M059J (cell line): ENCODE results near the gene FBXO15. TPM values are rescaled to one million over a fixed set of nuclear protein-coding genes. Genes with fewer than 3 reads are reported as not detected.

Experiments
- DNase-seq: peaks from one replicate; pipeline ENCODE4 v3.0.0-alpha.2; 2012; ENCODE audit warnings: low read depth
- total RNA-seq: library from RNA; depleted of rRNA; stranded (reverse); fragments of >200 nt; shearing (Covaris generic); gene quantifications from 2 replicates; pipeline ENCODE4 v1.2.3, GENCODE V29; 2014; rRNA removed

Gene FBXO15, protein sequence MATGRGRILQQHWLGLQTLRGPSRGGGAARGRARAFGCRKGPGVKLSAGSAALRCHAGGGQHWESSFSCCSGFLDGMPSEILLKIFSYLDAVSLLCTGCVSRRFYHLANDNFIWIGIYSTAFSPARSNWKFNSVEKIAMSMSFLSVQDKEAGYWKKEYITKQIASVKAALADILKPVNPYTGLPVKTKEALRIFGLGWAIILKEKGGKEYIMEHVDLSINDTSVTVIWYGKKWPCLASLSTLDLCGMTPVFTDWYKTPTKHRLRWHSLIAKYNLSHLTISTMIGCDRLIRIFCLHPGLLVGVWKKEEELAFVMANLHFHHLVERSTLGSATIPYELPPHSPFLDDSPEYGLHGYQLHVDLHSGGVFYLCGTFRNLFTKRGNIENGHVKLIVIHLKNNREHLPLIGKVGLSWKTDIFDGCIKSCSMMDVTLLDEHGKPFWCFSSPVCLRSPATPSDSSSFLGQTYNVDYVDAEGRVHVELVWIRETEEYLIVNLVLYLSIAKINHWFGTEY
- total RNA-seq, result 0.17 and 0.71 TPM in 2 replicates

DNA sequence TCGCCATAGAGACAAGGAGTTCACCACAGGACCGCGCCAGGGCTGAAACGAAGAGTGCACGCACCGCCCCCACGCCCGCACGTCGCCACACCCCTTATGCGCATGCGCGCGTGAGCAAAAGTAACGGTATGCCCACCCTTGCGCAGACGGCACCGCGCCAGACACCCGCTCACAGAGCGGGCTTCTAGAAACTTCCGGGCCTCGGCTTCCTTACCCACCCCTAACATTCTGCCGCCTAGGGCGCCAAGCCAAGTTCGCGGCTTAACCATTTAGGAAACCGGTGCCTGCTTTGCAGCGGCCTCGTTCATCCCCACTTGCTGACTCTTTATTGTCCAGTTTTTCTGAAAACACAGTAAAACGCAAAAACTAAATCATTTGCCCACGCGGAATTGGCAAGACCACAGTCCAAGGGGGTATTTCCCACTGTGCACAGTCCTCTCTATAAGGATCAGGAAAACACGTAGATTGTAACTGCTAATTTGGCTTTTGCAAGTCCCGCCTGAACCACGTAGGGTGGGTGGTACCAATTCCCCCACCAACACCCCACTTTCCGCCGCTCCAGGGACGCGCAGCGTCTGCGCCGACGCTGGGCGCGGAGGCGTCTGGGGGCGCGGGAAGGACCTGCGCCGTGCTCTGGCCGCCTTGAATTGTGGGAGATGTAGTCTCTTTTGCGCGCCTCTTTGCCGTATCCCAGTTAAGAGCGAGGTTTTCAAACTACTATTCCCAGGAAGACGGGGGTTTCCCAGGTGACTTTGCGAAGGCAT lies at the start of gene FBXO15, which contains the start of gene TIMM21:
TSS of gene FBXO15 (minus strand) at position 56 of the 764 bp plus-strand sequence. CDS start at position 7, 49 bp downstream.
TSS of gene TIMM21 (plus strand) at position 745 of the 764 bp plus-strand sequence. CDS start 286 bp downstream, outside the sequence.
- peak; percentile 97 for DNase-seq

DNA sequence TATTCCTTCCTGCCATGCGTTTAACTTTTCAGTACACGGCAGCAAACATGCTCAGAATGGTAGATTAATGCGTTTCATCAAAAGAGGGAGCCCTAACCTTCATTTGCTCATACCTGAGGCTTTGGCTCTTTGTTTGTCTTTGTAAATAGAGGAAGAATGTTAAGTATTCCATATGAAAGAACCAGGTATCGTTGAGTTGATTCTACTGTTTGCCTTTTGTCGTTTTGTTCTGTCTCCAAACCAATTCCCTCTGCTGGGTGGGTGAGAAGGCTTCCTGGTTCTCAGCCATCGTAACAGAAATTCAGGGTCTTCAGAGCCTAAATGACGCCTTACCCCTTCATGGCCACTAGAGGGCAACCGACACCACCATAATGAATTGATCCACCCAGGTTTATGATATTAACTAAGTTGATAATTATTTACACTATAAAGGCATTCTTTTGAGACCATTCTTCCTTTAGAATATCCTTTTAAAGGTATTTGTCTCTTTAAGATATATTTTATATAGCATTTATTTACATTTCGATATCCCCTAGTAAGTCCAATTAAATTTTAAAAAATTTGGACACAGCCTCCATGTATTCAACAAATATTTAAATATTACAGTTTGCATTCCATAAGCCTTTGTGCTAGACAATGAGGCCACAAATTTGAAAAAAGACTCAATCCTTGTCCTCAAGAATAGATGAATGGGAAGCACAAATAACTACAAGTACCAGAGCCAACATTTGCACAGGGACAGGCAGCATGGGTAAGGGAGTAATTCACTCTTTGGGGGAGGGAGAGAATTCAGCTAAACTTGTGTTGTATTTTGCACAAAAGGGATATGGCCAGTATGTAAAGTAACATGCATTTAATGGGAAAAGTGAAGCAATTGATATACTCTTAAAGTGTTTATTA lies 48.8 kb upstream of the FBXO15 start:
- DNase-seq, result peak; percentile 62

DNA sequence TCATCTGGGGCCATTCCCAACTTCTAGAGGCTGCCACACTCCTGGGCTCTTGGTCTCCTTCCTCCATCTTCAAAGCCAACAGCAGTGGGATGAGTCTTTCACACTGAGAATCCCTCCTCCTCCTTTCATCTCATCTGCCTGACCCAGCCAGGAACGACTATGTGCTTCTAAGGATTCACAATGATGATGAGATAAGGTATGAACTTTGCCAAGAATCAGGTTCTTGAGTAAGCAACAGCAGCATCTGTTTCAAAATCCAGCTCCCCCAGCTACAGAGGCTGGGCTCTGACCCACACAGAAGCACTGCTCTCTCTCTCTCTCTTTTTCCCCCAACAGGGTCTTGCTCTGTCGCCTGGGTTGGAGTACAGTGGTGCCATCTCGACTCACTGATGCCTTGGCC lies 47.1 kb upstream of the FBXO15 start:
- no peak for DNase-seq

DNA sequence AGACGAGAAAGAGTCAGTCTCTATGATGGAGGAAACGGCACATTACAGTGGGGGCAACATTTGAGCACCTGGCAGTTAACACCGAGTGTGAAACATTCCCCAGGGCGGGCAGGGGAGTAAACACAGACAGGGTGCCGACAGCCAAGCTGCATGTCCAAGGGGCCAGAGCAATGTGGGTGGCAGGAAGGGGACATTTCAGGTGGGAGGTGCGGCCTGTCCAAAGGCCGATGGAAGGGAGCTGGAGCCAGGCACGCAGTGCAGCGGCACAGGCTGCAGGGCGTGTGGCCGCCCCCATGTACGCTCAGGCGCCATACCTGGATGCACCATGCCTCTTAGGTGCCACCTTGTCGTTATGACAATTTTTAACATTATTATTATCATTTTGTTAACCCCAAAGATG lies 43.9 kb upstream of the FBXO15 start:
- no peak for DNase-seq

DNA sequence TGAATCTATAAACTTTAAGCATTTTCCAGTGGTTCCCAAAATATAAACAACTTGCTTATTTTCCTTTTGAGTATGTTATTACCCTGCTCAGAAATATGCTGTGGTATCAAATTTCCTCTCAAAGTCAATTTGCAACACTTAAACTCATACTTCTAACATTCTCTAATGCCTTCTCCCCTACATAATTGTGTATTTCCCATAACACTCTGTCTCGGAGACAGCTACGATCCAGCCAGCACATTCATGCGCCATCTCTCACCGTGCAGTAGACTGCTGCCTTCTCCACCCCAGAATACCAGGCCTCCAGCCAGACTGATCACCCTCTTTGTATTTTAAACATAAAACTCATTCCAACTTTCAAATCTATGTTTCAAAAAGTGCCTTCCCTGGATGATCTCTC lies 42.5 kb upstream of the FBXO15 start:
- DNase-seq, result peak; percentile 34

DNA sequence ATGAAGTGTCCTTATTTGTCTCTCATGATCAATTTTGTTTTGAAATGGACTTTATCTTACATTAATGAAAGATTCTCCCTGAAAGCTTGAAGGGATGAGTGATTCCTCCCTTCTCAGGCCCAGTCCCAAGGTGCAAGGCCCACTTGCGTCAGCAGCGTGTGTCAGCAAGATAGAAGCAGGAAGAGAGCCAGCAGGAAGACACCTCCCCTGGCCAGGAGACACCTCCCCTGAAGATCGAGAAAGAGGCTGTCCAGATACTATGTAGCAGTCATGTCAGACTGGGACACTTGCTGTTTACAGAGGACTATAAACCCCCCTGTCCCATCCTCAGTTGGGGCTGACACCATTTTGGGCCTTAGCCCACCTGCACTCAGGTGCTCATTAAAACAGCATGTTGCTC lies 39.0 kb upstream of the FBXO15 start:
- no peak for DNase-seq

DNA sequence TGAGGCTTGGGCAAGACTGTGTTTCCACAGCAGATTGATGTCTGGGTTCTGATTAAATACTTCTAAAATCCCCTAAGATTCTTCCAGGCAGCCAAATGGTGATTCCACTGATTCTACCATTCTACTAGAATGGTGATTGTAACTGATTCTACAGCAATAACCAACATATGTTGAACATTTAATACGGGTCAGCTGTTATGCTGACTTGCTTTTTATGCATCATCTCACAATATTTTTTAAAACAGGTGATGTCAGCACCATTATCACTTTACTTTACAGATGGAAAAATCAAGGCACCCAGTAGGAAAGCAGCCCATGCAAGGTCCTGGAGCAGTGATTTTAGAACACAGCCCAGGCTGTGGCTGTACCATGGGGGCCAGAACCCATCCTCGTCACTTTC lies 38.2 kb upstream of the FBXO15 start:
- DNase-seq, result no peak

DNA sequence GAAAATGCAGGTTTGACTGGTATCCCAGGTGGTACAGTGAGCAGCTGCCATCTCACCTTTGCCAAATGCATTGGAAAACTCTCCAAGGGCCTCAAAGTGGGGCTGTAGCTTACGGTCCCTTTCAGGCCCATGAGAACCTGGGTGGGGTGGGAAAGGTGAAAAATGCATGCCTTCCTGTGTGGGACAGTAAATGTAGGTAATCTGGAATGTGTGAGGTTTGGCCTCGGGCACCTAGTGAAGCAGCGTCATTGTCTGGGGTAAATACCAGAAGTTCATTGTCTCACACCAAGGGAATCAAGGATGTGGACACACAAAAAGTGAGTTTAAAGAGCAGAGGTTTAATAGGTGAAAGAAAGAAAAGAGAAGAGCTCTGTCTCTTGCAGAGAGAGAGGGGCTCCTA lies 37.2 kb upstream of the FBXO15 start:
- peak; percentile 43 for DNase-seq

DNA sequence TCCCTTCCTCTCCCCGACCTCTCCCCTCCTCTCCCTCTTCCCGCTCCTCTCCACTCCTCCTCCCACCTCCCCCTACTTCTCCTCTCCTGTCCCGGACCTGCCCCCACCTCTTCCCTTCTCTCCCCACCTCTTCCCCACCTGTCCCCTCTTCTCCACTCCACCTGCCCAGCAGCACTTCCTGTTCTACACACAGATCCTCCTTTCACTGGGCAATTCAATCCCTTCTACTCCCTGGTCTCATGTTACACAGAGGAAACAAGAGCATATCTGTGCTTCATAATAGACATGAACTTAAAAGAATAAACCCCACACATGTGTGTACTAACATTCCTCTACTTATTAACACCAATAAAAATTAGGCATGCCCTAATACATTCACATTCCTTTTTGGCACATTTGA lies 35.5 kb upstream of the FBXO15 start:
- no peak for DNase-seq

DNA sequence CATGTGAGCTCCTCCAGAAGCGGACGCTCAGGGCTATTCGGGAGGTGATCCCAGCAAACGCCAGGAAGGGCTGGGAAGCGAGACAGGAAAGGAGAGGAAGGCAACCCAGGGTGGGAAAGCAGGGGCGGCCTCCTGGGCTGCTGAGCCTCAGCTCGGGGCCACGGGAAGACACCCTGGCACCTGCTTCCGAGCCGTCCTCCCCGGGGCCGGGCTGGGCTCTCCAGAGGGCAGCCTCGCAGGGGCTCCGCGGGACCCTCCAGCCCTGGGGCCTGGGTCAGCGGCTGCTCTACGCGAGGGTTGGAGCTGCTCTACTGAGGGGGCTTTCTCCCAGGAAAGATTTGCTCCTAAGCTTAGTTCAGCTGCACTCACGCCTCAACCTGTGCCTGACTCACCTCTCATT lies 34.7 kb upstream of the FBXO15 start:
- no peak for DNase-seq

DNA sequence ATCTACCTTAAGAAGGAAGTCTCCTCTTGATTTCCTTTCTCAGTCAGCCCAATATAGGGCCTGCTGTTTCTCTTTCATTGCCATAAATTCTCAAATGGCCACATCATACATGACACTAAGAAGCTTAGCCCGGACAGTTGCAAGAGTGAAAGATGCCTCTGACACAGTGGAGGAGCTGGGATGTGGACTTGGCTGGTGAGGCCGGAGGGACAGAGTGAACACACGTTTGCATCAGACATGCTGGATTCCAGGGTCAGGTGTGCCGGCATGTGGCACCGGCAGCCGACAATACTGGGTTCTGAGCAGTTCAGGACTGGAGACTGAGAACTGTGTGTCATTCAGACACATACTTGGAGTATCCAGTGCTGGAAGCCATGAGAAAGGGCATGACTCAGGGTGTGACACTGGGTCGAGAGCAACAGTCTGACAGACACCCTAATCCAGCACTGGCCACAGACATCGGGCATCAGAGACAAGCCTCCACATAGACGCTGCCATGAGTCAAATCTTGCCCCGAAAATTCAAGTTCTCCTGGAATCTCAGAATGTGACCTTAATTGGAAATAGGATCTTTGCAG lies 32.1 kb upstream of the FBXO15 start:
- no peak for DNase-seq

DNA sequence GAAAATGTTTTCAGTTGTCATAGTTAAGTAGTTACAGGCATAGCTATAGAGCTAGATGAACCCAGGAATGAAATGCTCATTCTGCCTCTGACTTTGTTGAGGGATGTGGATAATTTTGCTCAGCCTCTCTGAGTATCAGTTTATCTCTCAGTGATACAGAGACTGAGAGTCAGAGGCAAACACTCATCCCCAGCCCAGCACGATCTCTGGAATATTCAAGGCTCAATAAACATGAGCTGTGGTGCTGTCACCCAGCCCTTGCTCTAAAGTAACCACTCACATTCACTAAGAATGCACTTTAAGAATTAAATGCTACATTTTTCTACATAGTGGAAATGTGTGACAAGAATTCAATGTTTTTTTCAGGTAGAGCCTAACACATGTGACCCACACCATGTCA lies 31.2 kb upstream of the FBXO15 start:
- DNase-seq, result no peak

DNA sequence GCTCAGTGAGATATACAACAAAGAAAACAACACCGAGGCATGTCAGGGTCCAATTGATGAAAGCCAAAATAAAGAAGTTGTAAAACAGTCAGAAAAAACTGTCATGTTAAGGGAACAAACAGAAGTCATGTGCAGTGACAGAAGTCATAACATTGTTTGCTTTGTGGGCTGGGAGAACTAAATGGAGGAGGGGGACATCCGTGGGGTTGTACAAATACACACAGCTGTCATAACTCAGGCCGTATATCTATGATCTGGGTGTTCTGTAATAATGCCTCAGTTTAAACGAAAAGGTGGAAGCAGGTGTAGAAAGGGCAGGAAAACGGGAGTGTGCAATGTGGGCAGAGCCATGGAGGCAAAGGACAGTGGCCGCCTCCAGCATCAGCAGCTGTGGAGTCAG lies 28.0 kb upstream of the FBXO15 start:
- DNase-seq, result no peak

DNA sequence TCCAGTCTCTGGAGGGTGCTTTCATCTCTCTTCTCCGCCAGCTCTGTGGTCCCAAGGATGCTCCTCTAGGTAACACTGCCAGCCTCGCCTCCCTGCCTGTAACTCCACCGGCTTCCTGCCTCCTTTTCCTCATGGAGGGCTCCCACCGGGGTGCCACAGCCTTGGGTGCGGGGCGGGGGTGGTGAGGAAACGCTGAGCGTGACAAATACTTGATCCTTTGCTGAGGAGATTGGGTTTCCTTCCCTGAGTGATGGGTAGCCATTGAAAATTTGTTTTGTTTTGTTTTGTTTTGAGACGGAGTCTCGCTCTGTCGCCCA lies 25.8 kb upstream of the FBXO15 start:
- DNase-seq, result no peak

DNA sequence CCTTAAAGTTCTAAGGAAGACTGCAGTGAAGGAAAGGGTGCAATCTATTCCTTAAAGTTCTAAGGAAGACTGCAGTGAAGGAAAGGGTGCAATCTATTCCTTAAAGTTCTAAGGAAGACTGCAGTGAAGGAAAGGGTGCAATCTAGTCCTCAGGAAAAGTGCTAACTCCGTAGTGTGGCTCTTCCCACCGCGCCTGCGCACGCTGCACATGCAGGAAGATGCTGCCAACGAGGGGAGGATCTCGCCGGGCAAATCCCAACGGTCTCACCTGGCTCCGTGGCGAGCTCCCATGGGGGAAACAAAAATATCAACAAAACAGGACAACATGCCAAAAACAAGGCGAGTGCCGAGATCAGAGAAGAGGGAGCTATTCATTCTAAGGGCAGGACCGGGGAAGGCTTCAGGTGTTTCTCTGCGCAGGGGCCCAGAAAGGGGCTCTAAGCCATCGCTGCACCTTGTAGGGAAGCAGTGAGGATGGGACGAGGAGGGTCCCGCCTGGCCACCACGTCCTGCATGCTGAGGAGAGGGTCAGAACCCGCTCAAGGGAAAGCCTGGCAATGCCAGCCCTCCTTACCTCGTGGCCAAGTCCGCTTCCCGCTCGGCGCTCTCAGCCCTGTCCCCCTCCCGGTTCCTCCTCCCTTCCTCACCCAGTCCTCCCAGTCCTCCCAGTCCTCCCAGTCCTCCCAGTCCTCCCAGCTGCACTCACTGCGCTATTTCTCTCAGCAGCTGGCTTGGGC lies 25.2 kb upstream of the FBXO15 start:
- no peak for DNase-seq

DNA sequence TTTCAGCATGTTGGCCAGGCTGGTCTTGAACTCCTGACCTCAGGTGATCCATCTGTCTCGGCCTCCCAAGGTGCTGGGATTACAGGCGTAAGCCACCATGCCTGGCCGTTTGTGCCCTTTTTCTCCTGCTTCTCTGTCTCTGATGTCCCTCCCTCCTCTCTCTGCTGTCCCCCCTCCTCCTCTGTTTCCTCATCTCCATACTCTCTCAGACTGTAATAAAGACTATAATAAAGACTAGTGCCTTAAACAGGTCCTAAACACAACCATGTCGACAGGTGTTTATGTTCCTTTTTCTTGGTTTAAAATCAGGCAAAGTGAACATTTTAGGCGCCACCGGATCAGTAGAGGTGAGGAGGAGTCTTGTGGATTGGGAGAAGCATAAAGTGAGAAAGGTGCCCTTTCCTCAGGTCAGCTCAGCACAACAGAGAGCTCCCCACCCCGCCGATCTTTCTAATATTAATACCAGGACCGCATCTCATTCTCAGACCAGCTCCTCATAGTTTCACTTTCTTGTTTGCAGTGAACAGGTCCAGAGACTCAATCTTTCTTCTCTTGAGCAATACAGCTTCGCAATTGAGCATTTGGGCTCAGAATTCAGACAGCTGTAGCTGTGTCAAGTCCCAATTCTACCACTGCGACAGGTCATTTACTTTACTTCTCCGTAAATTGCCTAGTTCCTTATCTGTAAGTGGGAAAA lies 24.4 kb upstream of the FBXO15 start:
- DNase-seq, result no peak

DNA sequence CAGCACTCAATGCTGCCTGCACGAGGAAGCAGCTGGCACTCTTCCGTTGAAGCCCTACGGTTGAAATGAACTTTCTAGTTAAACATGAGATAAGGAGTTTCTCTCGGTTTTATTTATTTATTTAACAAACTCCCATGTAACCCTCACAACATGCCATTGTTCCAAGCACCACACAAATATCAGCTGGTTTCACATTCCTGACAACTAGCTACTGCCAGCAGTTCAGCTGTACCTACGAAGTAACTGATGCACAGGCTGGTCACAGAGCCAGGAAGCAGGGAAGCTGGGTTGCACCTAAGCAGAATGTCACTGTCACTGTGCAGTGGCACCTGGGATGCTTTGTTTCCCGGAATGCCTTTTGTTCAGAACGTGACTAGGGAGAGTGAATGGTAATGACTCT lies 18.8 kb upstream of the FBXO15 start:
- DNase-seq, result no peak

DNA sequence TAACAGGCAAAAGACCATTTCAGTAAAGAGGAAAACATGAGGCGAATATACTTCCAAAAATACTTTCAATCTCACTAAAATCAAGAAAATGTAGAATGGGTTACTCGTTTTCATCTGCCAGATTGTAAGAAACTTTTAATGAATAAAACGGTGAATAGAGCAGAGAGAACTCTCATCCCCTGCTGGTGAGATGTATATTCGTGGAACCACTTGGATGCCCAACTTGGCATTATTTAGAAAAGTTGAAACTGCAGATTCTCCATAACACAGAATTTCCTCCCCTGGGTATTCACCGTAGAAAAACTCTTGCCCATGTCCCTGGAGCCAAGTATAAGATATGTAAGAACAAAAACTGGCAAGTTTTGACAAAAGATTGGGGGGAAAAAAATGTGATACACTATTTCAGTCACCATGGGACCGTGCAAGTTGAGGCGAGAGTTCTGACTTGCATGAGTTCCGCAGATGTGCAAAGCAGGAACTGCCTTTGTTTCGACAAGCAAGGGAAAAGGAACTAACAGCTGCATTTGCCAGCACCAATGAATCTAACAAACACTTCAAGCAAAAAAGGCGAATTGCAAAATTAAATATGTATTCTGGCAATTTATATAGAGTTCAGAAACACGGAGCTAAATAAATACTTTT lies 15.5 kb upstream of the FBXO15 start:
- no peak for DNase-seq

DNA sequence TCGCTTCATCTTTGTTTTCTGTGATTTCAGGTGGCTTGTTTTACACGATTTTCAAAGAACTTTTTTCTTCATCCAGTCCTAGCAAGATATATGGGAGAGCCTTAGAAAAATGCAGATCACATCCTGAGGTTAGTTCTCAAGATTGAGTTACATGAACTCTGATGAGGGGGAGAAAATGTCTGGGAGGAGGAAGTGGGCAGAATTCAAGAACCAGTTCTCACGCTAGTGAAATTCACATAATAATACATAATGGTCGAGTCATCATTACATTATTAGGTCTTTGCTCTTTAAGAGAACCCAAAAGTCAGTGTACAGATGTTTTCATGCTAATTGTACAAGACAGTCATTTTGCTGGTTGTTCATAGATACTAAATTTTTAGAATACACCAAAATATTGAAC lies 7.6 kb upstream of the FBXO15 start:
- no peak for DNase-seq

DNA sequence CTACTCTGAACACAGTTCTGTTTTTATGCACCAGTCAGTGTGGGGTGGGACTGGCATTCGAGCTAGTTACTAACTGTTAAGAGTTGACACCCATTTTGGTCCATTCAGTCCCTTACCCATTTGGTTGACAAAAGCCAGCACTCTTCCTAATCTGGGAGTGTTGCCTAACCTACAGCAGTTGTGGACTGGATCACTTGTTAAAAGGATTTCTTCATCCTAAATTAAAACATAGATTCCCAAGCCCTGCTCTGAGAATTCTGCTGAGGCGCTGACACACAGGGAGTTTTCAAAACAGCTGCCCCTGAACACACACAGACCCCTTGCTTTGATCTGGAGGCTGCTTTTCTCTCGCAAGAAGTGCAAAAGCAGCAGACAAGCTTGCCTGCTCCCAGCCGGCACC lies 7.1 kb upstream of the FBXO15 start:
- DNase-seq, result no peak
